Cardiac fibroblast (primary cell): ENCODE results near the gene ACR.

Experiments
- DNase-seq, 2 donors: peaks; one replicate each; pipeline versions ENCODE4 v3.0.0 to v3.0.0-alpha.2; 2010; ENCODE audit warnings: low read depth in 2 of 2
- H3K4me3 ChIP-seq, 2 donors: replicated peaks in 1 of 2; 1 replicate in 1 of 2; 2 replicates in 1 of 2; pipeline ENCODE4 v1.5.1; 2011; ENCODE audit warnings: low read depth in 2 of 2, low read length in 2 of 2, mild to moderate bottlenecking in 2 of 2, moderate library complexity in 1 of 2
- TF ChIP-seq, protein P1 (sequence below): IDR thresholded peaks from one replicate; pipeline ENCODE4 v1.5.1; 2011; ENCODE audit warnings: low read depth, mild to moderate bottlenecking, low read length, inconsistent platforms

Gene ACR

DNA sequence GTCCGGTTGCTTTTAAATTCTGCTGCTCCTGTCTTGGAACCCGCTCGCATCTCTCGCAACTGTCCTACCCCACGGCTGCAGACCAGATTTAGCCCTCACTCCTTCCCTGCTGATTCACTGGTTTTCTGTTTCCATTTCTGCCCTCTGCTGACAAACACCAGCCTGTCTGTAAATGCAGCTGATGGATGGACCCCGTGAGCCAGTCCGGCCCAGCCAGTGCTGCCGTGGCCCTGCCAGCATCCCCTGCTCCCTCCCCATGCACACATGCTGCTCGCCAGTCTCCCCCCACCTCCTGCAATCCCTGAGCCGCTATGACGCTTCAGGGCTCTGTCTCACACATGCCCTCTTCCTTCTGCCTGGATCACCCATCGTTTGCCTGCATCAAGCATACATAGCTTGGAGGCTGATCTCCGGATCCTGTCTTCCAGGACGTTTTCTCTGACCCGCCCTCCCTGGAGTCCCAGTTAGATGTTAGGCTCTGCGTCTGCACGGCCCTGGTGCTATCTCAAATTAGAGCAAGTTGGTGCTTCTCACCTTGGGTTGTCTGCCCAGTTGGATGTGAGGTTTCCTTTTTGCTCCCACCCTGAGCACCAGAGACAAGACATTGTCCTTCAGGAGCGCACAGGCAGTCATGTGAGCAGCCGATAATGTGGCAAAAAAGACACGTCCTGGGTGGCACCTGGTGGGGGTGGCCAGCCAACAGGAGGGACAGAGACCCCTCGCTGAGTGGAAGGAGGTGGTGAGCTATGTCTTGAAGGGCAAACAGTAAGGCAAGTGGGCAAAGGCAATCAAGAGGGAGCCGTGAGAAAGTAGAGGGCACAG is 4.3 kb upstream of the ACR start:
- TF ChIP-seq, protein P1, sequence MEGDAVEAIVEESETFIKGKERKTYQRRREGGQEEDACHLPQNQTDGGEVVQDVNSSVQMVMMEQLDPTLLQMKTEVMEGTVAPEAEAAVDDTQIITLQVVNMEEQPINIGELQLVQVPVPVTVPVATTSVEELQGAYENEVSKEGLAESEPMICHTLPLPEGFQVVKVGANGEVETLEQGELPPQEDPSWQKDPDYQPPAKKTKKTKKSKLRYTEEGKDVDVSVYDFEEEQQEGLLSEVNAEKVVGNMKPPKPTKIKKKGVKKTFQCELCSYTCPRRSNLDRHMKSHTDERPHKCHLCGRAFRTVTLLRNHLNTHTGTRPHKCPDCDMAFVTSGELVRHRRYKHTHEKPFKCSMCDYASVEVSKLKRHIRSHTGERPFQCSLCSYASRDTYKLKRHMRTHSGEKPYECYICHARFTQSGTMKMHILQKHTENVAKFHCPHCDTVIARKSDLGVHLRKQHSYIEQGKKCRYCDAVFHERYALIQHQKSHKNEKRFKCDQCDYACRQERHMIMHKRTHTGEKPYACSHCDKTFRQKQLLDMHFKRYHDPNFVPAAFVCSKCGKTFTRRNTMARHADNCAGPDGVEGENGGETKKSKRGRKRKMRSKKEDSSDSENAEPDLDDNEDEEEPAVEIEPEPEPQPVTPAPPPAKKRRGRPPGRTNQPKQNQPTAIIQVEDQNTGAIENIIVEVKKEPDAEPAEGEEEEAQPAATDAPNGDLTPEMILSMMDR = no peak
- no peak overlapping the region for H3K4me3 ChIP-seq
- DNase-seq = peak; percentile 19 to 20

DNA sequence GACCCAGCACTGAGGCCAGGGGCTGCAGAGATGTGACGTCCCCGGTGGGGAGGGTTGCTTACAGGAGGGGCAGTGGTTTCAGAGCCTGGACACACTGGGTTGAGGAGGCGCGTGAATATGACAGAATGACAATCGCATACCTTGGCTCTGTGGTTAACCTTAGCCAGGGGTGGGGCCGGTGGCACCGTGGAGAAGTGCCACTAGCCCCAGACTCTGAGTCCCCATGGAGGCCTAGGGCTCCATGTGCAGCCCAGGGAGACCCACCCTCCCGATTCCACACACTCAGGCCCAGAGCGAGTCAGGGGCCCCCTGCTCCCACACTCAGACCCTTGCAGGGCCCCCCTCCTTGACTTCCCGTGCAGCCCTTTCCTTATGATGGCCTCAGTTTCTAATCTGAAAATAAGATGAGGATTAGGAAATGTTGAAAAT is 3.6 kb upstream of the ACR start:
- TF ChIP-seq, protein P1 = no peak
- DNase-seq = no peak
- H3K4me3 ChIP-seq = no peak overlapping the region

DNA sequence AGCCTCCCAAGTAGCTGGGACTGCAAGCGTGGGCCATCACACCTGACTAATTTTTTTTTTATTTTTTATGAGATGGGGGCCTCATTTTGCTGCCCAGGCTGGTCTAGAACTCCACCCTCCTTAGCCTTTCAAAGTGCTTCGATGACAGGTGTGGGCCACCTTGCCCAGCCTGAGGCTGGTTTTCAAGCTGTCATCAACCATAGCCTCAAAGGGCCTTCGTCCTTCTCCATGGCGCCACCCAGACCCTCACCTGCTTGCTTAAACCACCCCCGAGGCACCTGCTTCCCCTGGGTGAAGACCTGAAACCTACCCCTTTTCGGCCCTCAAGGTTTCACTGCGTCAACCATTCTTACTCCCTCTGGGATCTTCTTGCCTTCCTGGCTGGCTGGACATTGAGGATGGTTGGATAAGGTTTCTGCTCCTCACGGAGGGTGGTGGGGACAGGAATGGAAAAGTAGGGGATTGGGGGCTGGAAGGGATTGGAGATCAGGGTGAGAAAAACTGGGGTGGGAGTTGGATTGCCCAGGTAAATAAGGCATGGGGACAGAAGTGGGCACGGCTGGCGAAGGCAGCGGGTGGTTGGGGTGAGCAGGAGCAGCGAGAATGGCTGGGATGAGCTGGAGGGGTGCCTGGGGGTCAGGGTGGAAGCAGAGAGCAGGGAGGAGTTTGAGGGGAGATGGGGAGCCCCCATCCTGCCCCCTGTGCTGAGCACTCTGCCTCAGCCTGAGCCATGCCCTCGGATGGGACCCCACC is 2.8 kb upstream of the ACR start:
- no peak for DNase-seq
- H3K4me3 ChIP-seq = no peak overlapping the region
- TF ChIP-seq, protein P1 = no peak

DNA sequence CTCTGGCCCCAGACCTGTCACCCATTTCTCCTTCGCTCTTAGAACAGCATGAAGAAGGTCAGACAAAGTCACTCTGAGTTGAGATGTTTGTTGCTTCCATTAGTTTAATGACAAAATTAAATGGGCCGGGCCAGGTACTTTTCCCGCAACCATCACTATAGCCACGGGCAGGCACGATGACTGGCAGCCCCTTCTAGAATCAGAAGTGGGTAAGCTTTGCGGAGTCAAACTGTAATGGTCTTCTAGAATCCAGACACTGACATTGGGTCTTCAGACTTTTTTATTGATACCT is 2.3 kb upstream of the ACR start:
- no peak overlapping the region for H3K4me3 ChIP-seq
- DNase-seq = no peak
- TF ChIP-seq, protein P1 = no peak

DNA sequence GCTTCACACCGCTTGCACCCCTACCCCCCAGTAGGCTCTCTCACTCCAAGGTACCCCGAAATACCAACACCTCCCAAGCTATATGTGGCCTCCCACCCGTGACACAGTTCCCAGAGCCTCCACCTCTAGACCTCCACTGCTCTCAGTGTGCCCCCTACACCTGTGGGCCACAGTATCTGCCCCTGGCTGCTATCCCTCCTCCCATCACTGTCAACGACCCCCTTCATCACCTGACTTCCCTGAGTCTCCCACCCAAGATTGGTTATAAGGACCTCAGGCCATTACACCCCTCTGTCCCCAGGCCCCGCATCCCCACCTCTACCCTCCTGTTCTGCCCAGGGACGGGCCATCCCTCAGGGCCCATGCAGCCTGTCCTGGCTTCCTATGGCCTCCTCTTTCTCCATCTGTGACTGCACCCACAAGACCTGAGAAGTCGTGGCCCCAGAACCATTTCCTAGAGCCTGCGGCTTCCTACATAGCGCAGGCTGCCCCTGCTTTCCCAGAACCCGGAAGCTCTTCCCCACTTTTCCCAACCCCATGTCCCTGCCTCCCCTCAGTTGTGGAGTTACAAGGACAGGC is 734 bp downstream of the ACR start:
- no peak overlapping the region for H3K4me3 ChIP-seq
- no peak for DNase-seq
- TF ChIP-seq, protein P1 = no peak

DNA sequence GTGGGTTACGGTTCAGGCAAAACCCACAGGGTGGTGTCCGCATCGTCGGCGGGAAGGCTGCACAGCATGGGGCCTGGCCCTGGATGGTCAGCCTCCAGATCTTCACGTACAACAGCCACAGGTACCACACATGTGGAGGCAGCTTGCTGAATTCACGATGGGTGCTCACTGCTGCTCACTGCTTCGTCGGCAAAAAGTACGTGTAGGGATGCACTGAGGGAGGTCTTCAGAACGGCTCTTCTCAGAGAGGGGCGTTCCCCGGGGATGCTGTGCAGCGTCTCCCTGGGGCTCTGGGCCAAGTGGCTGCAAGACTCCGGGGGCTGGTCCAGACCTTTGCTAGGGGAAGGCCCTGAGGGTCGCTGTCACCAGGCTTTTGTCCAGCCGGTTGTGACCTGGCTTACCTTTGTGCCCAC is 1.3 kb downstream of the ACR start:
- DNase-seq = no peak
- H3K4me3 ChIP-seq = no peak overlapping the region
- TF ChIP-seq, protein P1 = no peak
